Panc1 (cell line): Measurements from ENCODE around the gene NWD2. TPM values are rescaled to one million over a fixed set of nuclear protein-coding genes. Genes with fewer than 3 reads are reported as not detected.

Experiments
- ATAC-seq: fragments of 200-7000 bp; cut with Tn5 transposase; 2 replicates; pipeline ENCODE4 v1.9.1; 2020; ENCODE audit warnings: mild to moderate bottlenecking, moderate library complexity
- BruUV-seq: library from RNA; stranded (reverse); fragments of 400-500 nt; replicated peaks from 2 replicates; lab custom pipeline; 2021; lab: Mats Ljungman, UMichigan
- CTCF ChIA-PET: fragments of 300-600 bp; sonication (Branson Sonifier 250); formaldehyde crosslinking; loops from one replicate; lab custom pipeline; 2022; ENCODE audit warnings: antibody characterized with exemption; lab: Charles Lee
- POLR2A ChIA-PET: fragments of 300-600 bp; sonication (Branson Sonifier 250); formaldehyde crosslinking; loops from one replicate; lab custom pipeline; 2022; ENCODE audit warnings: antibody characterized with exemption; lab: Charles Lee
- DNase-seq: peaks from one replicate; pipeline ENCODE4 v3.0.0-alpha.2; 2010; ENCODE audit warnings: low read depth, low spot score
- H3K27ac ChIP-seq: 2 replicates; pipeline ENCODE4 v1.5.1; 2011; ENCODE audit warnings: mild to moderate bottlenecking, low read length, inconsistent platforms
- H3K27me3 ChIP-seq: fragments of 200-500 bp; sonication (Bioruptor generic); 2 replicates; pipeline ENCODE4 v1.6.0; 2014; ENCODE audit warnings: low read length, inconsistent platforms; ENCODE audit not compliant: control insufficient read depth, insufficient read depth
- H3K36me3 ChIP-seq: fragments of 200-500 bp; sonication (Bioruptor generic); 2 replicates; pipeline ENCODE4 v1.5.1; 2014; ENCODE audit warnings: inconsistent platforms, mild to moderate bottlenecking, low read length, moderate library complexity; ENCODE audit not compliant: control insufficient read depth, insufficient read depth
- H3K4me1 ChIP-seq: 2 replicates; pipeline ENCODE4 v1.5.1; 2011; ENCODE audit warnings: inconsistent platforms, mild to moderate bottlenecking, low read length, moderate library complexity; ENCODE audit not compliant: control insufficient read depth, insufficient read depth
- H3K4me3 ChIP-seq, 2 experiments: 2 replicates each; pipeline ENCODE4 v1.5.1; 2011 to 2012; ENCODE audit warnings: low read depth in 2 of 2, low read length in 2 of 2, mild to moderate bottlenecking in 2 of 2, inconsistent platforms in 1 of 2, moderate library complexity in 1 of 2
- H3K9me3 ChIP-seq: fragments of 200-500 bp; sonication (Bioruptor generic); 2 replicates; pipeline ENCODE4 v1.5.1; 2014; ENCODE audit warnings: low read depth, mild to moderate bottlenecking, inconsistent platforms, low read length, moderate library complexity; ENCODE audit not compliant: control insufficient read depth, insufficient read depth
- CTCF ChIP-seq: fragments of 450-650 bp; IDR thresholded peaks from 2 replicates; pipeline ENCODE4 v1.5.1; 2017; ENCODE audit warnings: mild to moderate bottlenecking
- POLR2AphosphoS5 ChIP-seq: IDR thresholded peaks from 2 replicates; pipeline ENCODE4 v1.6.1; 2012; ENCODE audit warnings: mild to moderate bottlenecking, low read depth, low read length, moderate library complexity
- REST ChIP-seq, 2 experiments: IDR thresholded peaks; 2 replicates each; pipeline ENCODE4 v1.6.1; 2011 to 2012; ENCODE audit warnings: low read depth in 2 of 2, control low read depth in 1 of 2, low read length in 1 of 2, mild to moderate bottlenecking in 1 of 2, moderate library complexity in 1 of 2; ENCODE audit not compliant: insufficient read depth in 1 of 2
- SIN3A ChIP-seq: IDR thresholded peaks from 2 replicates; pipeline ENCODE4 v1.6.1; 2012; ENCODE audit warnings: low read depth, mild to moderate bottlenecking, low read length, moderate library complexity, borderline replicate concordance; ENCODE audit not compliant: insufficient read depth
- TCF7L2 ChIP-seq: IDR thresholded peaks from 2 replicates; pipeline ENCODE4 v1.6.1; 2011; ENCODE audit warnings: mild to moderate bottlenecking, low read depth, low read length, inconsistent platforms
- in situ Hi-C: cut with HindIII; loops from 2 replicates; pipeline ENCODE4 v1.10.0; 2016; ENCODE audit warnings: low sequenced_read_pairs, low pct_unique_long_range_greater_than_20kb
- intact Hi-C: fragments of 100-400 bp; cut with micrococcal nuclease; formaldehyde crosslinking; loops from one replicate; pipeline ENCODE4 v1.10.0; 2022; ENCODE audit not compliant: unreplicated experiment
- total RNA-seq: library from RNA; stranded (reverse); gene quantifications from one replicate; pipeline ENCODE4 v1.2.1, GENCODE V29; 2021; ENCODE audit not compliant: unreplicated experiment

Gene NWD2
- total RNA-seq, 1 experiment from 2014 or later, result not detected

GRCh38 chr4:37246891-37247290 is 2.3 kb downstream of the NWD2 start:
- ChIA-PET POLR2A (no interaction called here), CTCF (no interaction called here)
- ATAC-seq (no peak), DNase-seq (no peak)
- Histone ChIP-seq H3K4me3 (no peak overlapping the region), H3K4me1 (no peaks in the 10 kb centered on the region), H3K9me3 (no peaks in the 10 kb centered on the region), H3K36me3 (no peaks in the 10 kb centered on the region), H3K27ac (no peak overlapping the region), H3K27me3 (no peaks in the 10 kb centered on the region)
- no peak for TF ChIP-seq POLR2AphosphoS5
- TF ChIP-seq SIN3A, result no peak
- no peak for TF ChIP-seq CTCF
- TF ChIP-seq REST (IDR thresholded peaks at IDR 0.05; ENCODE audit: insufficient read depth in 1 of 2, low read depth in 2 of 2, low read length in 1 of 2), result no peak
- no peak for TF ChIP-seq TCF7L2
- in situ Hi-C loops, result no loop called here
- BruUV-seq, result no TSS peak
- intact Hi-C loops, result no loop called here

GRCh38 chr4:37258221-37258620 is 13.7 kb downstream of the NWD2 start:
- Histone ChIP-seq H3K4me1 (no peaks in the 10 kb centered on the region), H3K27me3 (no peaks in the 10 kb centered on the region), H3K9me3 (no peaks in the 10 kb centered on the region), H3K4me3 (no peak overlapping the region), H3K27ac (no peak overlapping the region), H3K36me3 (no peaks in the 10 kb centered on the region)
- in situ Hi-C loops (no loop called here), intact Hi-C loops (no loop called here)
- TF ChIP-seq SIN3A (no peak), POLR2AphosphoS5 (no peak), CTCF (no peak), REST (IDR thresholded peaks at IDR 0.05; ENCODE audit: insufficient read depth in 1 of 2, low read depth in 2 of 2, low read length in 1 of 2) (no peak), TCF7L2 (no peak)
- ChIA-PET CTCF (no interaction called here), POLR2A (no interaction called here)
- BruUV-seq, result no TSS peak
- DNase-seq, result no peak
- ATAC-seq, result no peak
